Suprapubic skin (tissue), 4 donors: ENCODE measurements around the gene RRP9. TPM values are rescaled to one million over a fixed set of nuclear protein-coding genes. Genes with fewer than 3 reads are reported as not detected.

ENCODE experiments used
- DNase-seq, 2 donors: peaks; one replicate each; pipeline ENCODE4 v3.0.0-alpha.2; 2019; ENCODE audit warnings: low spot score in 2 of 2
- H3K27ac ChIP-seq: fragments of 200-600 bp; sonication (generic); one replicate; pipeline ENCODE4 v1.5.1; 2019
- H3K27me3 ChIP-seq: fragments of 200-600 bp; sonication (generic); one replicate; pipeline ENCODE4 v1.5.1; 2019
- H3K36me3 ChIP-seq: fragments of 200-600 bp; sonication (generic); one replicate; pipeline ENCODE4 v1.5.1; 2019
- H3K4me1 ChIP-seq: fragments of 200-600 bp; sonication (generic); one replicate; pipeline ENCODE4 v1.5.1; 2019
- H3K4me3 ChIP-seq: fragments of 200-600 bp; sonication (generic); one replicate; pipeline ENCODE4 v1.5.1; 2019; ENCODE audit warnings: mild to moderate bottlenecking
- H3K9me3 ChIP-seq: fragments of 200-600 bp; sonication (generic); one replicate; pipeline ENCODE4 v1.5.1; 2019
- EP300 ChIP-seq: sonication (generic); formaldehyde crosslinking; IDR thresholded peaks from one replicate; pipeline ENCODE4 v1.6.1; 2017; ENCODE audit warnings: antibody characterized with exemption
- POLR2A ChIP-seq, 2 donors: fragments of 450-650 bp; IDR thresholded peaks; one replicate each; pipeline ENCODE4 v1.6.1; 2017; ENCODE audit warnings: antibody characterized with exemption in 2 of 2, mild to moderate bottlenecking in 2 of 2, moderate library complexity in 2 of 2
- POLR2AphosphoS5 ChIP-seq, 3 donors: sonication (generic); formaldehyde crosslinking; IDR thresholded peaks; one replicate each; pipeline ENCODE4 v1.6.1; 2017; ENCODE audit warnings: antibody characterized with exemption in 3 of 3
- WGBS: methylation state at CpG from one replicate; pipeline ENCODE4 v1.1.5; 2018; 5-methylcytosine and 5-hydroxymethylcytosine counted together
- total RNA-seq, 4 donors: library from RNA; depleted of rRNA; stranded (reverse); fragments of >200 nt; gene quantifications; one replicate each; pipeline ENCODE4 v1.1.0, GENCODE V29; 2016
- TF ChIP-seq, protein P1 (sequence below), 2 donors: fragments of 200-600 bp in 1 of 2; fragments of 450-650 bp in 1 of 2; sonication (generic) in 1 of 2; IDR thresholded peaks; one replicate each; pipeline ENCODE4 v1.5.1; 2016 to 2019; ENCODE audit warnings: antibody characterized with exemption in 2 of 2, mild to moderate bottlenecking in 1 of 2, moderate library complexity in 1 of 2

RRP9 gene
- total RNA-seq, 4 donors from 2014 or later = 13.4 to 16.7 (median 14.8) TPM

DNA sequence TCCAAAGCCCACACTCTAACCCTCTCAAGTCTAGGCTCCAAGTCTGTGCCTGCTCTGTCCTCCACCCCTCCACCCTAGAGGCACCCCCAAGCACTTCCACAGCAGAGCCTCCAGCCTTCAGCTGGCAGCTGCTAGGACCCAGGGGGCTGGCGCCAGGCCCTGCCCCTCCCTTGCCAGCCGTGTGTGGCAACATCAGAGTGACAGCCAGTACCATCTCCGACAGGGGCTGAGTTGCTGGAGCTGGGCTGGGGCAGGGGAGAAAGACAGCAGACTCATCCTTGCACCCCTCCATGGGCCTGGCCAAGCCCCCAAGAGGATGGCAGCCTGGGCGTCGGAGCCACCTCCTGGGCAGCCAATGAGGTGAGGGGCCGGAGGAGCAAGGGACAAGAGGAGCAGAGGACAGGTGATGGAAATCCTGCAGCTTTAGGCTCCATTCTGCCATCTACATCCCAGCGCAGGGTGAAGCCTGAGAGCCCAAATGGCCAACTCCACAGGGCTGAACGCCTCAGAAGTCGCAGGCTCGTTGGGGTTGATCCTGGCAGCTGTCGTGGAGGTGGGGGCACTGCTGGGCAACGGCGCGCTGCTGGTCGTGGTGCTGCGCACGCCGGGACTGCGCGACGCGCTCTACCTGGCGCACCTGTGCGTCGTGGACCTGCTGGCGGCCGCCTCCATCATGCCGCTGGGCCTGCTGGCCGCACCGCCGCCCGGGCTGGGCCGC lies 13.6 kb upstream of the RRP9 start, which contains the start of gene GPR62:
GPR62 (plus strand) TSS at position 207 of the 718 bp plus-strand sequence; CDS start at position 479, 272 bp downstream.
- Histone ChIP-seq H3K27me3 (peaks cover 3% of the 10 kb centered on the region), H3K36me3 (peaks cover 27% of the 10 kb centered on the region), H3K4me1 (peaks cover 20% of the 10 kb centered on the region), H3K27ac (no peak within 1 kb of the TSS), H3K9me3 (no peaks in the 10 kb centered on the region), H3K4me3 (peak within 1 kb of the TSS; percentile 52)
- TF ChIP-seq, protein P1, sequence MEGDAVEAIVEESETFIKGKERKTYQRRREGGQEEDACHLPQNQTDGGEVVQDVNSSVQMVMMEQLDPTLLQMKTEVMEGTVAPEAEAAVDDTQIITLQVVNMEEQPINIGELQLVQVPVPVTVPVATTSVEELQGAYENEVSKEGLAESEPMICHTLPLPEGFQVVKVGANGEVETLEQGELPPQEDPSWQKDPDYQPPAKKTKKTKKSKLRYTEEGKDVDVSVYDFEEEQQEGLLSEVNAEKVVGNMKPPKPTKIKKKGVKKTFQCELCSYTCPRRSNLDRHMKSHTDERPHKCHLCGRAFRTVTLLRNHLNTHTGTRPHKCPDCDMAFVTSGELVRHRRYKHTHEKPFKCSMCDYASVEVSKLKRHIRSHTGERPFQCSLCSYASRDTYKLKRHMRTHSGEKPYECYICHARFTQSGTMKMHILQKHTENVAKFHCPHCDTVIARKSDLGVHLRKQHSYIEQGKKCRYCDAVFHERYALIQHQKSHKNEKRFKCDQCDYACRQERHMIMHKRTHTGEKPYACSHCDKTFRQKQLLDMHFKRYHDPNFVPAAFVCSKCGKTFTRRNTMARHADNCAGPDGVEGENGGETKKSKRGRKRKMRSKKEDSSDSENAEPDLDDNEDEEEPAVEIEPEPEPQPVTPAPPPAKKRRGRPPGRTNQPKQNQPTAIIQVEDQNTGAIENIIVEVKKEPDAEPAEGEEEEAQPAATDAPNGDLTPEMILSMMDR (IDR thresholded peaks at IDR 0.05) = no peak
- TF ChIP-seq POLR2AphosphoS5 (IDR thresholded peaks at IDR 0.05) (no peak), EP300 (no peak), POLR2A (IDR thresholded peaks at IDR 0.05) (no peak)
- DNase-seq = no peak
- WGBS = 24% methylated on average over 23 of the region's 33 CpGs

DNA sequence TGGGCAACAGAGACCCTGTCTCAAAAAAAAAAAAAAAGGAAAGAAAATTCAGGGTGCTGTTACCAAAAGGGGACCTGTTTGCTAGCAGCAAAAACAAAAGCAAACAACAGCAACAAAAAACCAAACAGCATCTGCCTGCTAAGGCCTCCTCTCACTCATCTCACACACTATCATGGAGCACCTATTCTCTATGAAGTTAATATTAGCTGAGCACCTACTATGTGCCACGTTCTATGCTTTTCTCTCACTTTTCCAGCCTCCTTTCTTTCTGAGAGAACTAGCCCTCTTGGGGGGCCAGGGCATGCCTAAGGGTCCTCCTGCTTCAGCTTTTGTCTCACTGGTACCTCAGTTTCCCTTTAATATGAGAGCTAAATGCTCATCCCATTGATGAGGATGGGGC lies 13.0 kb upstream of the RRP9 start:
- H3K36me3 ChIP-seq = peaks cover 23% of the 10 kb centered on the region
- peaks cover 3% of the 10 kb centered on the region for H3K27me3 ChIP-seq
- no peak for DNase-seq
- no peaks in the 10 kb centered on the region for H3K9me3 ChIP-seq
- H3K4me3 ChIP-seq = no peak overlapping the region
- TF ChIP-seq POLR2A (IDR thresholded peaks at IDR 0.05) (no peak), EP300 (no peak), POLR2AphosphoS5 (IDR thresholded peaks at IDR 0.05) (no peak)
- TF ChIP-seq, protein P1 (IDR thresholded peaks at IDR 0.05) = no peak
- 100% methylated on average over 1 of the region's 1 CpG for WGBS
- H3K4me1 ChIP-seq = peaks cover 20% of the 10 kb centered on the region
- H3K27ac ChIP-seq = no peak overlapping the region

DNA sequence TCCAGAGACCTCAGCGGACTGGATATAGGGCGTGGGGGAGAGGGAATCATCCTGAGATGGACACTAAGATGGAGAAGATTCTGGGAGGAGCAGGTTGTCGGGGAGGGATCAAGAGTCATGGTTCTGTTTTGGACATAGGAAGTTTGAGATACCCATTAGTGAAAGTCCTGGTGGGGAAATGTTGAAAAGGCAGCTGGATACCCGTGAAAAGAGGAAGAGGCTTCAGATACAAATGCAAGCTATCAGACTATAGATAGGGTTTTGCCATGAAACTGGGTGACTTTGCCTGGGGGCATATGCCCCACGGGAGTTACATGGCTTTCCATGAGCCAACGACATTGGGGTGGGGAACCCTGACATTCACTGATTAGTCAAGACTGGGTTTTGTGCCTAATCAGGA lies 12.4 kb upstream of the RRP9 start:
- no peak overlapping the region for H3K4me3 ChIP-seq
- no peak for DNase-seq
- WGBS = 66% methylated on average over 6 of the region's 6 CpGs
- H3K36me3 ChIP-seq = peaks cover 17% of the 10 kb centered on the region
- TF ChIP-seq, protein P1 (IDR thresholded peaks at IDR 0.05) = no peak
- TF ChIP-seq POLR2A (IDR thresholded peaks at IDR 0.05) (no peak), POLR2AphosphoS5 (IDR thresholded peaks at IDR 0.05) (no peak), EP300 (no peak)
- H3K4me1 ChIP-seq = peaks cover 20% of the 10 kb centered on the region
- peaks cover 3% of the 10 kb centered on the region for H3K27me3 ChIP-seq
- no peaks in the 10 kb centered on the region for H3K9me3 ChIP-seq
- H3K27ac ChIP-seq = no peak overlapping the region

DNA sequence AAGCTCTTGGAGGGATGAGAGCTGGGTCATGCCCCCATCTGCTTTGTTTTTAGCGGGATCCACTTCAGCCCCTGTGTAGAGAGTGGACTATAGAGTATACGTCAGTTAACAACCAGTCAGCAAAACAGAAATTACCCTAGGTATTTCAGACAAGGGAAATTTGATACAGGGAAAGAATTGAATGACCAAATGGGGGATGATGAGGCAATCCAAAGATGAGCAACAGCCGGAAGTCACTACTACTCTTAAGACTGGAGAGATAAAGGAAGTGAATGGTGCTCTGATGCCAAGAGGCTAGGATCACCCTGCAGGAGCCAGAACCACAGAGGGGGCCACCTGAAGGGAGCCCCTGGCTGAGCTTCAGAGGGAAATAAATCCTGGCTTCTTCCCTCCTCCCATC lies 11.7 kb upstream of the RRP9 start:
- no peak overlapping the region for H3K4me3 ChIP-seq
- H3K27ac ChIP-seq = no peak overlapping the region
- H3K36me3 ChIP-seq = peaks cover 14% of the 10 kb centered on the region
- H3K27me3 ChIP-seq = peaks cover 3% of the 10 kb centered on the region
- no peak for DNase-seq
- no peak for TF ChIP-seq EP300
- TF ChIP-seq POLR2AphosphoS5 (IDR thresholded peaks at IDR 0.05) = no peak
- TF ChIP-seq, protein P1 (IDR thresholded peaks at IDR 0.05) = no peak
- TF ChIP-seq POLR2A (IDR thresholded peaks at IDR 0.05) = no peak
- H3K9me3 ChIP-seq = no peaks in the 10 kb centered on the region
- 75% methylated on average over 3 of the region's 3 CpGs for WGBS
- H3K4me1 ChIP-seq = peaks cover 20% of the 10 kb centered on the region

DNA sequence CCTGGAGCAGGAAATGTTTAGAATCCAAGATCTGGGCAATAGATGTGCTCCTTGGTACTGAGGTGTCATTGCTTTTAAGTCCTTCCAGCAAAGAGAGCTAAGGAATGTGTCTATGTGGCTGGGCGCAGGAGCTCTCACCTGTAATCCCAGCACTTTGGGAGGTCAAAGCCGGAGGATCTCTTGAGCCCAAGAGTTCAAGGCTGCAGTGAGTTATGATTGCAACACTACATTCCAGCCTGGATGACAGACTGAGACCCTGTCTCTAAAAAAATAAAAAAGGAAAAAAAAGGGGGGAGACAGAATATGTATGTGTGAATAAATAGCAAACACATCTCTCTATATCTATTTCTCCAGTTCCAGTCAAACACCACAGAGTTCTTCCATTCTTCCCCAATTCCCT lies 9.2 kb upstream of the RRP9 start:
- DNase-seq = no peak
- Histone ChIP-seq H3K4me1 (peaks cover 10% of the 10 kb centered on the region), H3K27me3 (peaks cover 3% of the 10 kb centered on the region), H3K9me3 (no peaks in the 10 kb centered on the region), H3K36me3 (peaks cover 9% of the 10 kb centered on the region), H3K4me3 (no peak overlapping the region), H3K27ac (no peak overlapping the region)
- TF ChIP-seq, protein P1 (IDR thresholded peaks at IDR 0.05) = no peak
- TF ChIP-seq EP300 (no peak), POLR2A (IDR thresholded peaks at IDR 0.05) (no peak), POLR2AphosphoS5 (IDR thresholded peaks at IDR 0.05) (no peak)
- 91% methylated on average over 2 of the region's 2 CpGs for WGBS
